Measurements from ENCODE around the gene PTGIS.
"Not testable (repeated sequence)": the region's sequence is repeated elsewhere in the genome, so short reads cannot be mapped to it uniquely, and the experiment has no call there.

PTGIS gene

GRCh38 chr20:49567421-49568277 is at the start of gene PTGIS:
Gene PTGIS (minus strand): TSS chr20:49568137. CDS start chr20:49568116, 21 bp downstream.
- Histone ChIP-seq H3K27ac (ENCODE audit: low read length) (peak within 1 kb of the TSS; percentile 62), H3K9ac (ENCODE audit: low read length) (peak within 1 kb of the TSS; percentile 65), H3K27me3 (ENCODE audit: control insufficient read depth, insufficient read depth, low read length) (no peaks in the 10 kb centered on the region), H3K4me3 (ENCODE audit: low read length) (peak within 1 kb of the TSS; percentile 77), H3K36me3 (ENCODE audit: control insufficient read depth, low read depth, low read length) (no peaks in the 10 kb centered on the region), H3K9me3 (ENCODE audit: control insufficient read depth, low read depth, low read length) (no peaks in the 10 kb centered on the region), H3K4me1 (ENCODE audit: control insufficient read depth, low read depth, low read length) (peaks cover 25% of the 10 kb centered on the region)

GRCh38 chr20:49617394-49617793 is 49.5 kb upstream of the PTGIS start:
- H3K9me3 ChIP-seq (ENCODE audit: control insufficient read depth, low read depth, low read length); H3K9ac ChIP-seq (ENCODE audit: low read length); H3K36me3 ChIP-seq (ENCODE audit: control insufficient read depth, low read depth, low read length); H3K4me3 ChIP-seq (ENCODE audit: low read length); H3K27me3 ChIP-seq (ENCODE audit: control insufficient read depth, insufficient read depth, low read length); H3K4me1 ChIP-seq (ENCODE audit: control insufficient read depth, low read depth, low read length); H3K27ac ChIP-seq (ENCODE audit: low read length): not testable (repeated sequence)

GRCh38 chr20:49616154-49617007 is 48.4 kb upstream of the PTGIS start:
- Histone ChIP-seq H3K9me3 (ENCODE audit: control insufficient read depth, low read depth, low read length) (no peaks in the 10 kb centered on the region), H3K4me1 (ENCODE audit: control insufficient read depth, low read depth, low read length) (no peaks in the 10 kb centered on the region), H3K27me3 (ENCODE audit: control insufficient read depth, insufficient read depth, low read length) (no peaks in the 10 kb centered on the region), H3K36me3 (ENCODE audit: control insufficient read depth, low read depth, low read length) (no peaks in the 10 kb centered on the region), H3K9ac (ENCODE audit: low read length) (no peak overlapping the region), H3K4me3 (ENCODE audit: low read length) (no peak overlapping the region), H3K27ac (ENCODE audit: low read length) (no peak overlapping the region)

GRCh38 chr20:49615401-49616153 is 47.6 kb upstream of the PTGIS start:
- Histone ChIP-seq H3K27ac (ENCODE audit: low read length) (no peak overlapping the region), H3K9ac (ENCODE audit: low read length) (no peak overlapping the region), H3K27me3 (ENCODE audit: control insufficient read depth, insufficient read depth, low read length) (no peaks in the 10 kb centered on the region), H3K36me3 (ENCODE audit: control insufficient read depth, low read depth, low read length) (no peaks in the 10 kb centered on the region), H3K9me3 (ENCODE audit: control insufficient read depth, low read depth, low read length) (no peaks in the 10 kb centered on the region), H3K4me3 (ENCODE audit: low read length) (no peak overlapping the region), H3K4me1 (ENCODE audit: control insufficient read depth, low read depth, low read length) (peaks cover 3% of the 10 kb centered on the region)

- H3K9me3 ChIP-seq (ENCODE audit: control insufficient read depth, low read depth, low read length); H3K9ac ChIP-seq (ENCODE audit: low read length); H3K27me3 ChIP-seq (ENCODE audit: control insufficient read depth, insufficient read depth, low read length); H3K27ac ChIP-seq (ENCODE audit: low read length); H3K4me1 ChIP-seq (ENCODE audit: control insufficient read depth, low read depth, low read length); H3K4me3 ChIP-seq (ENCODE audit: low read length); H3K36me3 ChIP-seq (ENCODE audit: control insufficient read depth, low read depth, low read length): not testable (repeated sequence)
Observed at GRCh38 chr20:49615051-49615400, 47.1 kb upstream of the PTGIS start.

GRCh38 chr20:49614338-49615050 is 46.6 kb upstream of the PTGIS start:
- Histone ChIP-seq H3K27me3 (ENCODE audit: control insufficient read depth, insufficient read depth, low read length) (no peaks in the 10 kb centered on the region), H3K36me3 (ENCODE audit: control insufficient read depth, low read depth, low read length) (no peaks in the 10 kb centered on the region), H3K9me3 (ENCODE audit: control insufficient read depth, low read depth, low read length) (no peaks in the 10 kb centered on the region), H3K4me1 (ENCODE audit: control insufficient read depth, low read depth, low read length) (peaks cover 3% of the 10 kb centered on the region), H3K9ac (ENCODE audit: low read length) (no peak overlapping the region), H3K27ac (ENCODE audit: low read length) (no peak overlapping the region), H3K4me3 (ENCODE audit: low read length) (no peak overlapping the region)

- H3K27me3 ChIP-seq (ENCODE audit: control insufficient read depth, insufficient read depth, low read length), result no peaks in the 10 kb centered on the region
- H3K4me3 ChIP-seq (ENCODE audit: low read length), result no peak overlapping the region
- H3K36me3 ChIP-seq (ENCODE audit: control insufficient read depth, low read depth, low read length), result no peaks in the 10 kb centered on the region
- H3K9me3 ChIP-seq (ENCODE audit: control insufficient read depth, low read depth, low read length), result no peaks in the 10 kb centered on the region
- H3K4me1 ChIP-seq (ENCODE audit: control insufficient read depth, low read depth, low read length), result peaks cover 3% of the 10 kb centered on the region
- H3K9ac ChIP-seq (ENCODE audit: low read length), result no peak overlapping the region
- no peak overlapping the region for H3K27ac ChIP-seq (ENCODE audit: low read length)
Observed at GRCh38 chr20:49612127-49612738, 44.3 kb upstream of the PTGIS start.

GRCh38 chr20:49611539-49612126 is 43.7 kb upstream of the PTGIS start:
- H3K27me3 ChIP-seq (ENCODE audit: control insufficient read depth, insufficient read depth, low read length); H3K4me1 ChIP-seq (ENCODE audit: control insufficient read depth, low read depth, low read length); H3K9ac ChIP-seq (ENCODE audit: low read length); H3K36me3 ChIP-seq (ENCODE audit: control insufficient read depth, low read depth, low read length); H3K27ac ChIP-seq (ENCODE audit: low read length); H3K9me3 ChIP-seq (ENCODE audit: control insufficient read depth, low read depth, low read length); H3K4me3 ChIP-seq (ENCODE audit: low read length): not testable (repeated sequence)

- peaks cover 3% of the 10 kb centered on the region for H3K4me1 ChIP-seq (ENCODE audit: control insufficient read depth, low read depth, low read length)
- H3K9ac ChIP-seq (ENCODE audit: low read length), result no peak overlapping the region
- H3K36me3 ChIP-seq (ENCODE audit: control insufficient read depth, low read depth, low read length), result no peaks in the 10 kb centered on the region
- H3K4me3 ChIP-seq (ENCODE audit: low read length), result peak overlapping the region; percentile 53
- no peaks in the 10 kb centered on the region for H3K9me3 ChIP-seq (ENCODE audit: control insufficient read depth, low read depth, low read length)
- H3K27ac ChIP-seq (ENCODE audit: low read length), result no peak overlapping the region
- H3K27me3 ChIP-seq (ENCODE audit: control insufficient read depth, insufficient read depth, low read length), result no peaks in the 10 kb centered on the region
Observed at GRCh38 chr20:49610691-49611538, 43.0 kb upstream of the PTGIS start.

Measured in iPS-18a (cell line).